Keratinocyte (primary cell): ENCODE data around the gene RAI1. TPM values are rescaled to one million over a fixed set of nuclear protein-coding genes. Genes with fewer than 3 reads are reported as not detected.

Experiments
- DNase-seq: peaks from one replicate; pipeline ENCODE4 v3.0.0-alpha.2; 2011; ENCODE audit warnings: low read depth, missing footprints, low spot score
- FAIRE-seq: peaks from 2 replicates; lab custom pipeline; 2011; peaks lifted over from hg19 to GRCh38; lab: Jason Lieb, UNC
- H2AFZ ChIP-seq: 2 replicates; pipeline ENCODE4 v1.6.0; 2012; ENCODE audit warnings: low read length, control low read depth, inconsistent platforms; ENCODE audit not compliant: control insufficient read depth
- H3K27ac ChIP-seq: 2 replicates; pipeline ENCODE4 v1.5.1; 2011; ENCODE audit warnings: low read length; ENCODE audit not compliant: control insufficient read depth, insufficient read depth
- H3K27me3 ChIP-seq: 3 replicates; pipeline ENCODE4 v1.6.0; 2011; ENCODE audit warnings: low read length; ENCODE audit not compliant: control insufficient read depth, insufficient read depth; ENCODE audit errors: extremely low read depth
- H3K36me3 ChIP-seq, 2 experiments: 2 replicates in 1 of 2; 3 replicates in 1 of 2; pipeline ENCODE4 v1.5.1; 2011; ENCODE audit warnings: low read length in 2 of 2, mild to moderate bottlenecking in 1 of 2; ENCODE audit not compliant: control insufficient read depth in 2 of 2, insufficient read depth in 2 of 2; ENCODE audit errors: extremely low read depth in 1 of 2
- H3K4me1 ChIP-seq: 3 replicates; pipeline ENCODE4 v1.5.1; 2011; ENCODE audit warnings: low read length; ENCODE audit not compliant: control insufficient read depth, insufficient read depth; ENCODE audit errors: extremely low read depth
- H3K4me2 ChIP-seq: 3 replicates; pipeline ENCODE4 v1.6.0; 2011; ENCODE audit warnings: low read depth, low read length; ENCODE audit not compliant: control insufficient read depth, insufficient read depth; ENCODE audit errors: extremely low read depth
- H3K4me3 ChIP-seq, 3 experiments: fragments of 200-600 bp in 1 of 3; sonication (generic) in 1 of 3; 2 replicates in 2 of 3; 3 replicates in 1 of 3; pipeline ENCODE4 v1.5.1; 2011 to 2016; ENCODE audit warnings: low read length in 3 of 3, mild to moderate bottlenecking in 3 of 3, control low read depth in 2 of 3, inconsistent platforms in 1 of 3, low read depth in 1 of 3, mixed read lengths in 1 of 3, mixed run types in 1 of 3, moderate library complexity in 1 of 3; ENCODE audit not compliant: control insufficient read depth in 2 of 3, insufficient read depth in 2 of 3; ENCODE audit errors: extremely low read depth in 1 of 3
- H3K79me2 ChIP-seq: 2 replicates; pipeline ENCODE4 v1.6.0; 2012; ENCODE audit warnings: low read length; ENCODE audit not compliant: control insufficient read depth, insufficient read depth
- H3K9ac ChIP-seq: 3 replicates; pipeline ENCODE4 v1.6.0; 2011; ENCODE audit warnings: low read length; ENCODE audit not compliant: control insufficient read depth, insufficient read depth; ENCODE audit errors: extremely low read depth
- H3K9me1 ChIP-seq: 3 replicates; pipeline ENCODE4 v1.6.0; 2011; ENCODE audit warnings: low read length; ENCODE audit not compliant: control insufficient read depth, insufficient read depth; ENCODE audit errors: extremely low read depth
- H3K9me3 ChIP-seq: 2 replicates; pipeline ENCODE4 v1.5.1; 2012; ENCODE audit warnings: low read depth, low read length; ENCODE audit not compliant: control insufficient read depth
- H4K20me1 ChIP-seq: 3 replicates; pipeline ENCODE4 v1.6.0; 2011; ENCODE audit warnings: low read length; ENCODE audit not compliant: control insufficient read depth, insufficient read depth; ENCODE audit errors: extremely low read depth
- CTCF ChIP-seq, 3 experiments: IDR thresholded peaks in 1 of 3; conservative IDR thresholded peaks in 1 of 3; optimal IDR thresholded peaks in 1 of 3; 2 replicates in 2 of 3; 3 replicates in 1 of 3; pipeline versions ENCODE3 to v1.5.1; 2011; ENCODE audit warnings: low read length in 3 of 3, mild to moderate bottlenecking in 3 of 3, moderate library complexity in 2 of 3, control low read depth in 1 of 3, inconsistent platforms in 1 of 3; ENCODE audit not compliant: insufficient read depth in 2 of 3; ENCODE audit errors: extremely low read depth in 1 of 3
- EZH2 ChIP-seq: IDR thresholded peaks from one replicate; pipeline ENCODE4 v1.6.1; 2012; ENCODE audit warnings: inconsistent platforms, mild to moderate bottlenecking, low read length, moderate library complexity
- dilution Hi-C: fragments of 300-500 bp; cut with MboI; formaldehyde crosslinking; loops from one replicate; pipeline ENCODE4 v1.7.0; 2020; ENCODE audit warnings: low sequenced_read_pairs; ENCODE audit not compliant: extremely low pct_ligation_motif_present
- polyA plus RNA-seq, 5 experiments: library from polyadenylated mRNA; depleted of rRNA in 3 of 5; stranded (reverse) in 3 of 5; stranded (forward) in 1 of 5; unstranded in 1 of 5; fragments of >200 nt; gene quantifications; 1 replicate in 1 of 5; 2 replicates in 3 of 5; 3 replicates in 1 of 5; pipeline versions ENCODE4 v1.2.1 to v1.2.3, GENCODE V29; 2011 to 2012; ENCODE audit warnings: missing spikeins in 2 of 5, low read depth in 1 of 5, low replicate concordance in 1 of 5

RAI1 gene
- polyA plus RNA-seq, 1 donor (not counting 4 experiments of a cell fraction or from before 2014, with no cell fraction given), result 2.6 TPM

GRCh38 chr17:17758941-17759563 is 77.8 kb downstream of the RAI1 start:
- Histone ChIP-seq H3K4me2 (no peak overlapping the region), H3K4me3 (no peak overlapping the region), H3K27me3 (no peaks in the 10 kb centered on the region), H3K36me3 (peaks cover 3 to 12% of the 10 kb centered on the region in 2 experiments), H3K27ac (no peak overlapping the region), H3K4me1 (no peaks in the 10 kb centered on the region), H3K9ac (no peak overlapping the region), H3K9me1 (no peaks in the 10 kb centered on the region), H2AFZ (no peak overlapping the region), H4K20me1 (no peaks in the 10 kb centered on the region), H3K9me3 (no peaks in the 10 kb centered on the region), H3K79me2 (peaks cover 60% of the 10 kb centered on the region)
- no peak for TF ChIP-seq CTCF (optimal IDR thresholded peaks at IDR 0.05 in 1 of 3, IDR thresholded peaks at IDR 0.05 in 1 of 3, conservative IDR thresholded peaks at IDR 0.05 in 1 of 3; ENCODE audit: extremely low read depth in 1 of 3, insufficient read depth in 2 of 3, low read length in 3 of 3)
- TF ChIP-seq EZH2, result no peak
- DNase-seq (no peak), FAIRE-seq (no peak)
- dilution Hi-C loops, result no loop called here

GRCh38 chr17:17760350-17760749 is 79.1 kb downstream of the RAI1 start:
- Histone ChIP-seq H3K36me3 (peaks cover 3 to 12% of the 10 kb centered on the region in 2 experiments), H3K9ac (no peak overlapping the region), H3K9me1 (no peaks in the 10 kb centered on the region), H3K4me2 (no peak overlapping the region), H4K20me1 (no peaks in the 10 kb centered on the region), H3K4me1 (peaks cover 6% of the 10 kb centered on the region), H2AFZ (no peak overlapping the region), H3K9me3 (no peaks in the 10 kb centered on the region), H3K79me2 (peaks cover 50% of the 10 kb centered on the region), H3K27ac (no peak overlapping the region), H3K4me3 (no peak overlapping the region), H3K27me3 (no peaks in the 10 kb centered on the region)
- dilution Hi-C loops, result no loop called here
- no peak for TF ChIP-seq CTCF (optimal IDR thresholded peaks at IDR 0.05 in 1 of 3, IDR thresholded peaks at IDR 0.05 in 1 of 3, conservative IDR thresholded peaks at IDR 0.05 in 1 of 3; ENCODE audit: extremely low read depth in 1 of 3, insufficient read depth in 2 of 3, low read length in 3 of 3)
- DNase-seq, result no peak
- no peak for FAIRE-seq
